HS-27A (cell line): ENCODE measurements around the gene PDE4A.
"Not testable (repeated sequence)": the region's sequence is repeated elsewhere in the genome, so short reads cannot be mapped to it uniquely, and the experiment has no call there.

Experiments used
- DNase-seq: peaks from one replicate; pipeline ENCODE4 v3.0.0-alpha.2; 2012; ENCODE audit warnings: low read depth, missing footprints

Gene PDE4A

GRCh38 chr19:10462042-10462441 is 41.7 kb downstream of the PDE4A start:
- DNase-seq = not testable (repeated sequence)

DNA sequence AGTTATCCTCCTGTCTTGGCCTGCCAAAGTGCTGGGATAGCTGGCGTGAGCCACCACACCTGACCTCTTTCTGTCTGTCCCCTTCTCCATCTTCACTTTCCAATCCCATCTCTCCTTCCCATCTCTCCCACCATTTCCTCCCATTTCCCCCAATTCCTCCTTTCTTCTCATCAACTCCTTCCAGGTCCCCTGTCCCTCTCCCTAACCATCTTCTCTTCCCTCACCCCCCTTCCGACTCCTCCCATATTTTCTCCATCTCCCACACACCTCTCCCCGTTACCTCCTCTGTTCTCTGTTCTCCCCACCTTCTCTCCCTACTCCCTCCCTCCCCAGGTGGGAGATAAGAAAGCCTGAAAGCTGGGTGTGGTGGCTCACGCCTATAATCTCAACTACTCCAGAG is 42.2 kb downstream of the PDE4A start:
- DNase-seq = no peak

DNA sequence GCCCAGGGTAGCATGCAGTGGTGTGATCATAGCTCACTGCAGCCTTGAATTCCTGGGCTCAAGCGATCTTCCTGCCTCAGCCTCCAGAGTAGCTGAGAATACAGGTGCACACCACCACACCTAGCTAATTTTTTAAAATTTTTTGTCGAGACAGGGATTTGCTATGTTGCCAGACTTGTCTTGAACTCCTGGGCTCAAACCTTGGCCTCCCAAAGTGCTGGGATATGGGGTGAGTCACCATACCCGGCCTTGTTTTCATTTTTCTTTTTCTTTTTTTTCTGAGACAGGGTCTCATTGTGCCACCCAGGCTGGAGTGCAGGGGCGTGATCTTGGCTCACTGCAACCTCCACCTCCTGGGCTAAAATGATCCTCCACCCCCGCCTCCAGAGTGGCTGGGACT is 44.1 kb downstream of the PDE4A start:
- DNase-seq = no peak

DNA sequence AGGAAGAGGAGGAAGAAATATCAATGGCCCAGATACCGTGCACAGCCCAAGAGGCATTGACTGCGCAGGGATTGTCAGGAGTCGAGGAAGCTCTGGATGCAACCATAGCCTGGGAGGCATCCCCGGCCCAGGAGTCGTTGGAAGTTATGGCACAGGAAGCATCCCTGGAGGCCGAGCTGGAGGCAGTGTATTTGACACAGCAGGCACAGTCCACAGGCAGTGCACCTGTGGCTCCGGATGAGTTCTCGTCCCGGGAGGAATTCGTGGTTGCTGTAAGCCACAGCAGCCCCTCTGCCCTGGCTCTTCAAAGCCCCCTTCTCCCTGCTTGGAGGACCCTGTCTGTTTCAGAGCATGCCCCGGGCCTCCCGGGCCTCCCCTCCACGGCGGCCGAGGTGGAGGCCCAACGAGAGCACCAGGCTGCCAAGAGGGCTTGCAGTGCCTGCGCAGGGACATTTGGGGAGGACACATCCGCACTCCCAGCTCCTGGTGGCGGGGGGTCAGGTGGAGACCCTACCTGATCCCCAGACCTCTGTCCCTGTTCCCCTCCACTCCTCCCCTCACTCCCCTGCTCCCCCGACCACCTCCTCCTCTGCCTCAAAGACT is 46.9 kb downstream of the PDE4A start:
- DNase-seq = no peak

DNA sequence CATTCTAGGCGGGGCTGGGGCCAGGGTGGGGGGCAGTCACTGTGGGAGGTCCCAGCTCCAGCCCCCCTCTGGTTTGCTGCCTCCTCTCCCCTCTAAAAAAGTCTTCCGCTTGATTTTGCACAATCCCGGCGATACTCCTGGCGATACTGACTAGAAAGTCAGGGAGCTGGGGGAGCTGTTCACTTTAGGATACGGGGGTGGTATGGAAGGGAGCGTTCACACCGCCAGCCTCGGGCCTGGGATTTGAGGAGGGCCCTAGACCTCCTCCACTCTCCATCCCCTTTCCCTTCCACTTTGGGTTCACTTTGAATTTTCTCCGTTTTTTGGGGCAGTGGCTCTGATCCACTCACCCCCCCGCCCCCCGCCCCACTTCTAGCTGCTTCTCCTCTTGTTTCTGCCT is 47.8 kb downstream of the PDE4A start:
- no peak for DNase-seq

GRCh38 chr19:10471909-10472308 is 51.6 kb downstream of the PDE4A start:
- DNase-seq = no peak

DNA sequence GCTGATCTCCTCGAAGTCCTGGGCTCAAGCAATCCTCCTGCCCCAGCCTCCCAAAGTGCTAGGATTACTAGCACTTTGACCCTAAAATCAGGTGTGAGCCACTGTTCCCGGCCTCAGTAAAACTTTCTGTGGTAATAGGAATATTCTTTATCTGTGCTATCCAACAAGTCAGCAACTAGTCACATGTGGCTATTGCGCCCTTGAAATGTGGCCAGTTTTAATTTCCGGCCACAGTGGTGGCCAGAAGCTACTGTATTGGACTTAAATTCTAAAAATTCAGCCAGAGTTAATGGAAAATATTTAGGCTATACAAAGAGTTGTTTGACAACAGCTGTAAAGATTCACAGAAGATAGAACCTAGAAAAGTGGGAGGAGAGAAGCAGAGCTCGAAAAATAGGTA is 52.9 kb downstream of the PDE4A start:
- no peak for DNase-seq

DNA sequence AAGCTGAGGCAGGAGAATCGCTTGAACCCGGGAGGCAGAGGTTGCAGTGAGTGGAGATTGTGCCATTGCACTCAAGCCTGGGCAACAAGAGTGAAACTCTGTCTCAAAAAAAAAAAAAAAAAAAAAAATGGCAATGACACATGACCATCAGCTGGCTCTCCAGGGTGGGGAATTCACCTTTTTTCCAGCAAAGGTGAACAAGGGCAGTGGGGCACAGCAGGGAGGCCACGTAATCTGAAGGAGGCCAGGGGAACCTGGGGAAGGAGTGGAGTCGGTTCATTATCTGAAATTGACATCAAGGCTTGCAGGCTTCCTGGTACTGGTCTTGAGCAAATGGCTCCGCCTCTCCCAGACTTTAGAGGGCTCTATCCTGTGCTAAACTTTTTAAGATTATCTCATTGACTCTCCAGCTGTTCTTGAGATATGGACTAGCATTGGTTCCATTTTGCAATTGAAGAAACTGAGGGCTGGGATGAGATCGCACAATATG is 54.7 kb downstream of the PDE4A start:
- DNase-seq = no peak

GRCh38 chr19:10478476-10478875 is 58.1 kb downstream of the PDE4A start:
- no peak for DNase-seq

GRCh38 chr19:10478903-10479384 is 58.6 kb downstream of the PDE4A start:
- DNase-seq = peak; percentile 73

DNA sequence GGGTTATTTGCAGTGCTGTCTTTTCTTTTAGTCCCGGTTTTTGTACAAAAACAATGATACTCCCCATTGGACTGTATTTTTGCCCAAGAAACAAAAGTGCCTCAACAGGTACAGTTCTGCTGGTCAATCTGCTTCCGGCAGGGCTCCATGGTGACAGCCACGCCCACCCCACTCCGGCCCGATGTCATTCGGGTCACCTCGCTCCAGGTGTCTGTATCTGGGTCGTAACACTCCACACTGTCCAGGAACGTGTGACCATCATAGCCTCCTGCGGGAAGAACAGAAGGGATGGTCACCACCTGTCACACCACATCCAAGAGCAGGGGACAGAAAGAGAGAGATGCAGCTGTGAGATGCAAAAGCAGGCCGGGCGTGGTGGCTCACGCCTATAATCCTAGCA is 66.2 kb downstream of the PDE4A start:
- DNase-seq = no peak

DNA sequence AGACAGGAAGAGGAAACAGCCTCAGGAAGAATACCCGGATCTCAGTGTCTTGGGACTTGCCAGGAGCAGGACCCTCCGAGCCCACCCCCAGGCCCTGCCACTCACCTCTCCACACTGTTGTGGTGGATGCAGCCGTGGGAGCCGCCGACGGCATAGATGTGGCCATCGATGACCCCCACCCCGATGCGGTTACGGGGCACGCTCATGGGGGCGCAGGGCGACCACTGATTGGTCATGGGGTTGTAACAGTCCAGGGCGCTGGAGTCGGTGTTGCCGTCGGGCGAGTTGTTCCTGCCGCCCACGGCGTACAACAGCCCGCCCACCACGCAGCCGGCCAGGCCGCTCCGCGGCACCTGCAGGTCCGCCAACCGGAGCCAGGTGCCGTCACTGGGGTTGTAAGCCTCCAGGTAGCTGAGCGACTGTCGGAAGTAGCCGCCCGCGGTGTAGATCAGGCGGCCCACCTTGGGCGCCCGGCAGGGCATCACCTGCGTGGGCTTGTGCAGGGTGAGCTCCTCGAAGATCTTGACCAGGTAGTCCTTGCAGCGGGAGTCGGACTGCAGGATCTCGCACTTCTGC is 71.2 kb downstream of the PDE4A start:
- DNase-seq = no peak

- DNase-seq = no peak
Measured at GRCh38 chr19:10497371-10497770, 77.0 kb downstream of the PDE4A start.

DNA sequence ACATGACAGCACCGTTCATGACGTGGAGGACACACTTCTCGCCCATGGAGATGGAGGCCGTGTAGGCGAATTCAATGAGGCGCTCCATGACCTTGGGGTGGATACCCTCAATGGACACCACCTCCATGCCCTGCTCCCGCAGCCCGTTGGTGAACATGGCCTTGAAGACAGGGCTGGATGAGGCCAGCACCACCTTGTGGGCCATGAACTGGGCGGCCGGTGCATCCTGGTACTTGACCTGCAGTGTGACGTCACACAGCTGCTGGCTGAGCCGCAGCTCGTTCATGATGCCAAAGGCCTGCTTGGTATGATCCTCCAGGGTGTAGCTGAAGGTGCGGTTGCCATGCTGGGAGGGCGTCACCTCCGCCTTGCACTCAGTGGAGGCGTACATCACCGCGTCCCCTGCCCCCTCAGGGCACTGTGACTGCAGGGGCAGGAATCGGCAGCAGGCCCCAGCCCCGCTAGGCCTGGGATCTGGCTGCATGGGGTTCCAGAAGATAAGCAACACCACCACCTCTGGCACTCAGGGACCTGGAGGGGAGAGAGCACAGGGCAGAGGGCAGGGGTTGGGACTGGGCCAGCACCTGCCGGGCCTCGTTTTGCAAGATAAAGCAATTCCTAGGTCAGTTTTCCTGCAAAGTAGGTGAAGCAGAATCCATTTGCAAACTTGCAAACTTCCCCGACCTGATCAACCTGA is 79.4 kb downstream of the PDE4A start:
- DNase-seq = no peak

DNA sequence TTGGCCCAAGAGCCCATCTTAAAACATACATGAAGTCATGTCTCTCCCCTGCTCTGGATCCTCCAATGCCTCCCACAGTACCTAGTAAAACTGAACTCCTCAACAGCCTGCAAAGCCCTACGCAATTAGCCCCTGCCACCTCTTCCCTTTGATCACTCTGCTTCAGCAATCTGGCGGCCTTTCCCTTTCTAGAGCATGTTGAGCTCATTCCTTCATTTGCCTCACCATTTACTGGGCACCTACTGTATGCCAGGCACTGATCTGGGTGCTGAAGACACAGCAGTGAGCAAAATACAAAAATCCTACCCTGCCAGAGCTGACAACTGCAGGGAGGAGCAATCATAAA is 79.9 kb downstream of the PDE4A start:
- DNase-seq = no peak

DNA sequence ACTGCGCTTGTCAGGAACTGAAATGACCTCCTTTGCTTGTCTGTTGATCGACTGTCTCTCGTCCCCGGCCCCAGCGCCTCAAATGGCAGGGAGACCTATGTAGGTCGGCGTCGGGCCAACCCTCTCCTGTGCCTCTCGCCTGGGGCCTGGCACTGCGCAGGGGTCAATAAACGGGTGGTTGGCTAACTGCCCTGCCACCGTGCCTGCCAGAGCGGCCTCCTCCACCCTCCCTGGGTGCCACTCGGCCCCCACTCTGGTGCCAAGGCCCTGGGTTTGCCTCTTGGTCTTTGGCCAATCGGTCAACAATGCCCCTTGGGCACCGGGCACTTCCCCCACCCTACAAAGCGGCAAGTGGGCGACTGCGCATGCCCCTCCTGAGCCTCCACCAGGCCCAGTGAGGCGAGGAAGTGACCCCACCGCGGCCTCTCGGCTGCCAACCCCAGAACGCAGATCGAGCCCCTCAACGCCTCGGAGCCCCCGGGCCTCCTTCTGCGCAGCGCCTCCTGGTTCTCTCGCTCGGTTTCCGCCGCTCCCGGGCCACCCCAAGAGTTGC is 81.7 kb downstream of the PDE4A start:
- peak; percentile 26 for DNase-seq

DNA sequence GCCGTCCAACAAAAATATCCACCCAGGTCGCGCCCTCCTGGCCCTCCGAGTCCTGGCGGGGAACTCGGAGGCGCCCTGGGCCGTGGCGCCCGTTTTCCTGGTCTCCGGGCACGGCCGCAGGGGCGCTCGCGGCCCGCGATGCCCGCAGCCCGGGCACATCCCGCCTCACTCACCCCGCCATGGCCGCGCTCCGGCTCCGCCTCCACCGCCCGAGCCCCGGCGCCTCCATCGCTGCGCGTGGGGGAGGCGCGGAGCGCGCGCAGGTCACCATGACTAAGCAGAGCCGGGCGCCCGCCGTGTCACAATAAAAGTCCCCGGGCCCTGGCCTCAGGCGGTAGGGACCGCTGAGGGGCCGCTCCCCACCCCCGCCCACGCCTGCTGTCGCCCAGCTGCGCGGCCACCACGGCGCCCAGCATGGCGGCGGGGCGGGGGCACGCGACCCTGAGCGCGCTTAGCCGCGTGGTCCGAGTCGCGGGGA is 82.2 kb downstream of the PDE4A start:
- peak; percentile 62 for DNase-seq

DNA sequence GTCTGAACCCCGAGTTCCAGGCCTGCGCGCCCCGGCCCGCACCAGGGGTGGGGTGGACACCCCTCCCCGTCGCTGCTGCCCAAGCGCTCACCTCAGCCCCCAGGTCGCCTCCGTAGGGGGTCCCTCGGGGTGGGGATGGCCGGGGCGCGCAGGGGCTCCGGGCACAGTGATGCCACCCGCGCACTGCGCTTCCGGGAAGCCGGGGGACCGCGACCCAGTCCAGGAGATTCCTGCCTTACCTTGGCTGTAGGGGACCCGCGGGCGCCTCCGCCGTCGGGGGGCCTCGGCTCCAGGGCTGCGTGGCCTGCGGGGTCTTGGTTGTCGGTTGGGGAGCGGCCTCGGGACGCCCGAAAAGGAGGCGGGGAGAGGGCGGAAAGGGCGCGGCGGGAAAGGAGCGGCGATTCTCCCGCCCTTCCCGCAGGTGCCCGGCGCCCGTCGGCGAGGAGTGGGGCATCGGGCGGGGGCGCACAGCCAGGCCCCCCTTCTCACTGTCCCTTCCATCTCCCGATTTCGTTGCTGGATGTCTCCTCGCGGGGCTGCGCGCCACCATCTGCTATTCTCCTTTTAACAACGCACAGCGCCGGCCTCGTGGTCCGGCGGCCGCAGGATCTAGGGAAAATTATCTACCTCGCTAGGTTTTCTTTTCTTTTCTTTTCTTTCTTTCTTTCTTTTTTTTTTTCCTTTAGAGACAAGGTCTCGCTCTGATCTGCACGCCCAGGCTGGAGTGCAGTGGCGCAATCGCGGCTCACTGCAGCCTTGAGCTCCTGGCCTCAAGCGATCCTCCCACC is 82.9 kb downstream of the PDE4A start, which contains the start of gene KEAP1:
TSS of gene KEAP1 (minus strand) at position 355 of the 788 bp plus-strand sequence. CDS start 3,323 bp downstream, outside the sequence.
- DNase-seq = no peak

DNA sequence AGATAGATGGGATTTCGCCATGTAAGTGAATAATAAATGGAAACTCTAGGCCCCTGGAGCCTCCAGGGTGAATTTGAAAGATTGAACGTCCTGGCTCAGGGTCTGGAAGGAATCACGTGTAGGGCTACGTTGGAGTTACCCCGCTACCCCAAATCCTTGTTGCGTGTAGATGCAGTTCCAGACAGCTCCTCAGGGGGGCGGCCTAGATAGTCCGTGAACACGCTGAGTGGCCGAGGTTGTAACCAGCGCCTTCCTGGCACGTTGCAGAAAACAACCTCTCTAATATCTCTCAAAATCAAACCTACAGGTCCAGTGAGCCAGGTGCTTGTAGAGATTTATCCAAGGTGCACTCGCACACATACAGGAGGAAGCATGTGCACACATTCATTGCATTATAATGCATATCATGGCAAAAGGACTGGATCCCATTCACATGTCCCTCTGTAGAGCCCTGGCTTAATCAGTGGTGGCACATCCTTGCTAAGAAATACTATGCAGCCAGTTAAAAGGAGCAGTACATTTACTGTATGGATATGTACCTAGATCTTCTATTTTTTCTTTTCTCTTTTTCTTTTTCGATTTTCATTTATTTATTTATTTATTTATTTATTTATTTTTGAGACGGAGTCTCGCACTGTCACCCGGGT is 85.4 kb downstream of the PDE4A start:
- no peak for DNase-seq

DNA sequence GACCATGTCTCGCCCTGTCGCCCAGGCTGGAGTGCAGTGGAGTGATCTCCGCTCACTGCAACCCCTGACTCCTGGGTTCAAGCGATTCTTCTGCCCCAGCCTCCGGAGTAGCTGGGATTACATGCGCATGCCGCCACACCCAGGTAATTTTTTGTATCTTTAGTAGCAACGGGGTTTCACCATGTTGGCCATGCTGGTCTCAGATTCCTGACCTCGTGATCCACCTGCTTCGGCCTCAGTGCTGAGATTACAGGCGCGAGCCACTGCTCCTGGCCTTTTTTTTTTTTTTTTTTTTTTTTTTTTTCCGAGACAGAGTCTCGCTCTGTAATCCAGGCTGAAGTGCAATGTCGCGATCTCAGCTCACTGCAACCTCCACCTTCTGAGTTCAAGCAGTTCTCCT is 87.7 kb downstream of the PDE4A start:
- no peak for DNase-seq

DNA sequence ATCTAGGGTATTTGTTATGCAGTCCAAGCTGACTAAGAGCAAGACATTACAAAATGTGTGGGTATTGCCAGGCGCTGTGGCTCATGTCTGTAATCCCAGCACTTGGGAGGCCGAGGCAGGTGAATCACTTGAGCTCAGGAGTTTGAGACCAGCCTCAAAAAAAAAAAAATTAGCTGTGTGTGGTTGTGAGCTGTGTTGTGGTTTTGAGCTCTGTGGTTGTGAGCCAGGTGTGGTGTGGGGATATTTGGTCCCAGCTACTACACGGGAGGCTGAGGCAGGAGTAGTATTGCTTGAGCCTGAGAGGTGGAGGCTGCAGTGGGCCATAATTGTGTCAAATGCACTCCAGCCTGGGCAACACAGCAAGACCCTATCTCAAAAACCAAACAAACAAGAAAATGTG is 88.4 kb downstream of the PDE4A start:
- DNase-seq = no peak
